NB4 (cell line): ENCODE data around the gene HOXA4.

Experiments
- CTCF ChIP-seq: IDR thresholded peaks from one replicate; pipeline ENCODE4 v1.5.1; 2012; ENCODE audit warnings: low read depth, low read length
- POLR2A ChIP-seq: IDR thresholded peaks from 2 replicates; pipeline ENCODE4 v1.6.1; 2011; ENCODE audit warnings: mild to moderate bottlenecking; ENCODE audit not compliant: insufficient read length; ENCODE audit errors: extremely low read depth
- TF ChIP-seq, protein P1 (sequence below): IDR thresholded peaks from 2 replicates; pipeline ENCODE4 v1.6.1; 2011; ENCODE audit warnings: low read depth, low read length

DNA sequence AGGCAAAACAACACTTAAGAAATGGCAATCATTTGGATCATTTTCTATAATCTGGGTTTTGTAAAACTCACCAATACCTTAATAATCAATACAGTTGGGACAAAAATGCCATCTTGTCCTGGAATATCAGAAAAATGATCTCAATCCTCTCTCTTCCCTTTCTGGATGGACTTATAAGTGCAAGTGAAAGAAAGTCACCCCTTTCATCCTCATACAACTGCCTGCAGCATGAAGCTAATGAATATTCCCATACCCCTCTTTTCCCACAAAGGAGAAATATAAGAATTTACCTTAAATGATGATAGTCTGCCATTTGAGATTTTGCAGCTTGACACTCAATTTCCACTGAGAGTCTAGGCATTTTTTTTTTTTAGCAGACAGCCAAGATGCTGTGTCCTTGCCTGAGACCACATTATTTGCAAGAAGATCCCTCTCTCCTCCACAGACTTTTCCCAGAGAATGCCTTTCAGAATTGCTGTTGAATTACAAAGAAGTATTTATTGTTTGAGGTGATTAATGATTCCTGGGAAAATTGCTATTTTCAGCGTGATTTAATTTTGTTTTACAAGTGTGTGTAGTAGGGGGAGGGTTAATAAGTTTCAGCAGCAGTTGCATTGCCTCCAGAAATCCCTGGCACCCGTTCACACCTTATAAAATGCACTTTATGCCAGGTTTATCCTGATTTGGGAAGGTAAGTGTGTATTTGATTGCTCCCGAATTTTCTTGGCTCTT is 3.8 kb downstream of the HOXA4 start:
- TF ChIP-seq POLR2A (no peak), CTCF (no peak)
- TF ChIP-seq, protein P1, sequence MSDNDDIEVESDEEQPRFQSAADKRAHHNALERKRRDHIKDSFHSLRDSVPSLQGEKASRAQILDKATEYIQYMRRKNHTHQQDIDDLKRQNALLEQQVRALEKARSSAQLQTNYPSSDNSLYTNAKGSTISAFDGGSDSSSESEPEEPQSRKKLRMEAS: no peak
